Measurements from ENCODE around the gene ZNF280B. TPM values are rescaled to one million over a fixed set of nuclear protein-coding genes. Genes with fewer than 3 reads are reported as not detected.

ZNF280B gene
- total and polyA plus RNA-seq, 9 of the 15 experiments (the other 6 are each of a cell fraction or from before 2014, with no cell fraction given): 7.7 to 29.9 (median 20.0) TPM

DNA sequence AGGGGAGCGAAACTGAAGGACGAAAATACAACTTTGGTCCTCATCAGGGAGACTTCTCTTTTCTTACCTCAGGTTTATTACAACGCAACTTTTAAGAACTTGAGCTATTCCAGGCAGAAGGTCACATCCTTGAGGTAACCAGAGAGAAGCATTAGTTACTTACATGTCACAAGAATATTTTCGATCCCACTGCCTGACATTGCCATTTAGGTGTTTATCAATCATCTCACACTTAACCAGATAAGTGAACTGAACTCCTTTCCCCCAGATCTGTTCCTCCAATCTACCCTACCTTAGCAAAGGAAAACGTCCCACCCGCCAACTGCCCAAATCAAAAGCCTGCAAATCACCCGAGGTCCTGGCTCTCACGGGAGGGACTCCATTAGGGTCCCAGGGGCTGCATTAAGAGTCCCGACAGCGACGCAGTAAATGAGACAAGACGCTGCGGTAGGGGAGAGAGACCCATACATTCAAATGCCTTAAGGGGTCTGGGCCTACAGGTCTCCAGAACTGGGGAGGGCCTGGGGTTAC, 734 bp downstream of the ZNF280B start:
- Histone ChIP-seq H3K27me3 (ENCODE audit: control insufficient read depth in 2 of 2, insufficient read depth in 2 of 2, low read length in 2 of 2) (no peaks in the 10 kb centered on the region), H4K20me1 (replicated peaks; ENCODE audit: control insufficient read depth, insufficient read depth, low read length) (no peaks in the 10 kb centered on the region), H3K9ac (ENCODE audit: insufficient read depth in 1 of 2, low read depth in 2 of 2, low read length in 2 of 2) (peak overlapping the region; percentile 78 to 94), H3K79me2 (ENCODE audit: control insufficient read depth, insufficient read depth, low read length) (peaks cover 27% of the 10 kb centered on the region), H3K36me3 (ENCODE audit: control insufficient read depth, insufficient read depth, low read length) (peaks cover 46% of the 10 kb centered on the region), H3K4me2 (ENCODE audit: insufficient read depth, low read length) (peak overlapping the region; percentile 87), H3K4me1 (replicated peaks in 1 of 2; ENCODE audit: control insufficient read depth in 2 of 2, insufficient read depth in 2 of 2, low read length in 2 of 2) (peaks cover 12 to 13% of the 10 kb centered on the region in 2 experiments; a peak in 4 of 5 replicates), H3K9me3 (replicated peaks; ENCODE audit: control insufficient read depth, insufficient read depth, low read depth, low read length) (peaks cover 18% of the 10 kb centered on the region), H3K4me3 (peak overlapping the region; percentile 54), H3K27ac (ENCODE audit: extremely low read depth, low read depth, low read length) (peak overlapping the region; percentile 63), H3K9me1 (ENCODE audit: control insufficient read depth, insufficient read depth, low read length) (no peaks in the 10 kb centered on the region), H2AFZ (ENCODE audit: low read depth, low read length) (peak overlapping the region; percentile 95)
- WGBS (ENCODE audit: insufficient coverage, low coverage, missing lambda C conversion rate): 19% methylated on average over 13 of the region's 13 CpGs
- FAIRE-seq (no peak), ATAC-seq (peak; percentile 47), DNase-seq (ENCODE audit: extremely low read depth in 1 of 4, low spot score in 3 of 4) (peak in 1 of 4 experiments; percentile 56)
- ChIA-PET POLR2A (interaction anchor here (0.5 to 12.8 kb wide), 17 partner anchors 10 to 368 kb away, joined by 3 to 289 read pairs (median 4); partner anchors contain the start of genes PRAME and ZNF280A), CTCF (ENCODE audit: low intra/inter-chr PET ratio) (interaction anchor here (0.6 to 2.6 kb wide), 4 partner anchors 44 to 498 kb away, joined by 3 to 18 read pairs (median 6); partner anchors contain the start of gene PRAME)
- BruUV-seq (replicated peaks): no TSS peak
- in situ Hi-C loops (cut with MboI) (no loop called here), intact Hi-C loops (cut with micrococcal nuclease) (loop anchor here (1.0 to 2.0 kb wide), 3 partner anchors 12 to 51 kb away; partner anchors contain the start of genes PRAME and ZNF280A)
- TF ChIP-seq LCOR (CRISPR knock-in tag; IDR thresholded peaks at IDR 0.05) (peak; percentile 86; the same call in 1 of the 2 replicates), MAFK (IDR thresholded peaks at IDR 0.05; ENCODE audit: low read length) (no peak), CTBP1 (IDR thresholded peaks at IDR 0.05; ENCODE audit: borderline replicate concordance) (no peak), SP1 (CRISPR knock-in tag; IDR thresholded peaks at IDR 0.05) (no peak; the same call in 1 of the 2 replicates), FOXA3 (CRISPR knock-in tag; conservative IDR thresholded peaks at IDR 0.05 in 1 of 2, IDR thresholded peaks at IDR 0.05 in 1 of 2) (peak in 1 of 2 experiments; percentile 35; a peak in 1 of 4 replicates), PHF20 (IDR thresholded peaks at IDR 0.05; ENCODE audit: partially characterized antibody) (no peak), NCOA2 (IDR thresholded peaks at IDR 0.05; ENCODE audit: partially characterized antibody in 2 of 2) (no peak), NR3C1 (CRISPR knock-in tag; IDR thresholded peaks at IDR 0.05) (no peak), OTX1 (CRISPR knock-in tag; IDR thresholded peaks at IDR 0.05) (no peak), ZNF133 (CRISPR knock-in tag; IDR thresholded peaks at IDR 0.05) (no peak)
- TF ChIP-seq, protein P1, sequence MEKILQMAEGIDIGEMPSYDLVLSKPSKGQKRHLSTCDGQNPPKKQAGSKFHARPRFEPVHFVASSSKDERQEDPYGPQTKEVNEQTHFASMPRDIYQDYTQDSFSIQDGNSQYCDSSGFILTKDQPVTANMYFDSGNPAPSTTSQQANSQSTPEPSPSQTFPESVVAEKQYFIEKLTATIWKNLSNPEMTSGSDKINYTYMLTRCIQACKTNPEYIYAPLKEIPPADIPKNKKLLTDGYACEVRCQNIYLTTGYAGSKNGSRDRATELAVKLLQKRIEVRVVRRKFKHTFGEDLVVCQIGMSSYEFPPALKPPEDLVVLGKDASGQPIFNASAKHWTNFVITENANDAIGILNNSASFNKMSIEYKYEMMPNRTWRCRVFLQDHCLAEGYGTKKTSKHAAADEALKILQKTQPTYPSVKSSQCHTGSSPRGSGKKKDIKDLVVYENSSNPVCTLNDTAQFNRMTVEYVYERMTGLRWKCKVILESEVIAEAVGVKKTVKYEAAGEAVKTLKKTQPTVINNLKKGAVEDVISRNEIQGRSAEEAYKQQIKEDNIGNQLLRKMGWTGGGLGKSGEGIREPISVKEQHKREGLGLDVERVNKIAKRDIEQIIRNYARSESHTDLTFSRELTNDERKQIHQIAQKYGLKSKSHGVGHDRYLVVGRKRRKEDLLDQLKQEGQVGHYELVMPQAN (IDR thresholded peaks at IDR 0.05; ENCODE audit: borderline replicate concordance): no peak
- TF ChIP-seq, protein P2, sequence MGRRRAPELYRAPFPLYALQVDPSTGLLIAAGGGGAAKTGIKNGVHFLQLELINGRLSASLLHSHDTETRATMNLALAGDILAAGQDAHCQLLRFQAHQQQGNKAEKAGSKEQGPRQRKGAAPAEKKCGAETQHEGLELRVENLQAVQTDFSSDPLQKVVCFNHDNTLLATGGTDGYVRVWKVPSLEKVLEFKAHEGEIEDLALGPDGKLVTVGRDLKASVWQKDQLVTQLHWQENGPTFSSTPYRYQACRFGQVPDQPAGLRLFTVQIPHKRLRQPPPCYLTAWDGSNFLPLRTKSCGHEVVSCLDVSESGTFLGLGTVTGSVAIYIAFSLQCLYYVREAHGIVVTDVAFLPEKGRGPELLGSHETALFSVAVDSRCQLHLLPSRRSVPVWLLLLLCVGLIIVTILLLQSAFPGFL (CRISPR knock-in tag; IDR thresholded peaks at IDR 0.05): 0 out of 2 replicates have a peak, but pooled peaks have one; percentile 22
- TF ChIP-seq, protein P3, sequence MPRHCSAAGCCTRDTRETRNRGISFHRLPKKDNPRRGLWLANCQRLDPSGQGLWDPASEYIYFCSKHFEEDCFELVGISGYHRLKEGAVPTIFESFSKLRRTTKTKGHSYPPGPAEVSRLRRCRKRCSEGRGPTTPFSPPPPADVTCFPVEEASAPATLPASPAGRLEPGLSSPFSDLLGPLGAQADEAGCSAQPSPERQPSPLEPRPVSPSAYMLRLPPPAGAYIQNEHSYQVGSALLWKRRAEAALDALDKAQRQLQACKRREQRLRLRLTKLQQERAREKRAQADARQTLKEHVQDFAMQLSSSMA (CRISPR knock-in tag; IDR thresholded peaks at IDR 0.05): no peak
- TF ChIP-seq, protein P4, sequence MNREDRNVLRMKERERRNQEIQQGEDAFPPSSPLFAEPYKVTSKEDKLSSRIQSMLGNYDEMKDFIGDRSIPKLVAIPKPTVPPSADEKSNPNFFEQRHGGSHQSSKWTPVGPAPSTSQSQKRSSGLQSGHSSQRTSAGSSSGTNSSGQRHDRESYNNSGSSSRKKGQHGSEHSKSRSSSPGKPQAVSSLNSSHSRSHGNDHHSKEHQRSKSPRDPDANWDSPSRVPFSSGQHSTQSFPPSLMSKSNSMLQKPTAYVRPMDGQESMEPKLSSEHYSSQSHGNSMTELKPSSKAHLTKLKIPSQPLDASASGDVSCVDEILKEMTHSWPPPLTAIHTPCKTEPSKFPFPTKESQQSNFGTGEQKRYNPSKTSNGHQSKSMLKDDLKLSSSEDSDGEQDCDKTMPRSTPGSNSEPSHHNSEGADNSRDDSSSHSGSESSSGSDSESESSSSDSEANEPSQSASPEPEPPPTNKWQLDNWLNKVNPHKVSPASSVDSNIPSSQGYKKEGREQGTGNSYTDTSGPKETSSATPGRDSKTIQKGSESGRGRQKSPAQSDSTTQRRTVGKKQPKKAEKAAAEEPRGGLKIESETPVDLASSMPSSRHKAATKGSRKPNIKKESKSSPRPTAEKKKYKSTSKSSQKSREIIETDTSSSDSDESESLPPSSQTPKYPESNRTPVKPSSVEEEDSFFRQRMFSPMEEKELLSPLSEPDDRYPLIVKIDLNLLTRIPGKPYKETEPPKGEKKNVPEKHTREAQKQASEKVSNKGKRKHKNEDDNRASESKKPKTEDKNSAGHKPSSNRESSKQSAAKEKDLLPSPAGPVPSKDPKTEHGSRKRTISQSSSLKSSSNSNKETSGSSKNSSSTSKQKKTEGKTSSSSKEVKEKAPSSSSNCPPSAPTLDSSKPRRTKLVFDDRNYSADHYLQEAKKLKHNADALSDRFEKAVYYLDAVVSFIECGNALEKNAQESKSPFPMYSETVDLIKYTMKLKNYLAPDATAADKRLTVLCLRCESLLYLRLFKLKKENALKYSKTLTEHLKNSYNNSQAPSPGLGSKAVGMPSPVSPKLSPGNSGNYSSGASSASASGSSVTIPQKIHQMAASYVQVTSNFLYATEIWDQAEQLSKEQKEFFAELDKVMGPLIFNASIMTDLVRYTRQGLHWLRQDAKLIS (CRISPR knock-in tag; IDR thresholded peaks at IDR 0.05): peak; percentile 16; the same call in 1 of the 2 replicates

Measured in K562 (cell line).